HTR-8/SVneo (cell line): ENCODE data around the gene MRPS33.

Experiments used
- DNase-seq: peaks from one replicate; pipeline ENCODE4 v3.0.0; 2011; ENCODE audit warnings: low spot score, mixed read lengths; ENCODE audit not compliant: insufficient read length
- FAIRE-seq: peaks from 2 replicates; lab custom pipeline; 2011; peaks lifted over from hg19 to GRCh38; lab: Jason Lieb, UNC

Gene MRPS33

GRCh38 chr7:141012696-141013344 lies 1.9 kb downstream of the MRPS33 start:
- no peak for DNase-seq
- no peak for FAIRE-seq

- DNase-seq (peak; percentile 46), FAIRE-seq (no peak)
Measured at GRCh38 chr7:141012044-141012685, 2.6 kb downstream of the MRPS33 start.

- DNase-seq: no peak
- FAIRE-seq: no peak
Measured at GRCh38 chr7:141011443-141011842, 3.3 kb downstream of the MRPS33 start.

GRCh38 chr7:141003172-141004065 lies 11.3 kb downstream of the MRPS33 start:
- FAIRE-seq (no peak), DNase-seq (no peak)

- no peak for FAIRE-seq
- no peak for DNase-seq
Measured at GRCh38 chr7:141001546-141001945, 13.2 kb downstream of the MRPS33 start.

GRCh38 chr7:141001122-141001521 lies 13.6 kb downstream of the MRPS33 start:
- no peak for DNase-seq
- FAIRE-seq: no peak

GRCh38 chr7:140998715-140999114 lies 16.0 kb downstream of the MRPS33 start:
- FAIRE-seq (no peak), DNase-seq (no peak)

GRCh38 chr7:140992422-140992821 lies 22.3 kb downstream of the MRPS33 start:
- DNase-seq (no peak), FAIRE-seq (no peak)

GRCh38 chr7:140990193-140990962 lies 24.4 kb downstream of the MRPS33 start:
- DNase-seq (no peak), FAIRE-seq (no peak)

GRCh38 chr7:140989068-140989467 lies 25.7 kb downstream of the MRPS33 start:
- FAIRE-seq (no peak), DNase-seq (no peak)

- DNase-seq (peak; percentile 7), FAIRE-seq (no peak)
Measured at GRCh38 chr7:140983802-140984201, 30.9 kb downstream of the MRPS33 start.

GRCh38 chr7:140982508-140982907 lies 32.2 kb downstream of the MRPS33 start:
- FAIRE-seq (no peak), DNase-seq (no peak)

- FAIRE-seq: no peak
Measured at GRCh38 chr7:140981951-140982350, 32.8 kb downstream of the MRPS33 start.

GRCh38 chr7:140977741-140978140 lies 37.0 kb downstream of the MRPS33 start:
- DNase-seq: no peak
- FAIRE-seq: no peak

More at GRCh38 chr7:140981951-140982350, 32.8 kb downstream of the MRPS33 start:
- DNase-seq: no peak

- no peak for FAIRE-seq
- DNase-seq: no peak
Measured at GRCh38 chr7:140972876-140973829, 41.6 kb downstream of the MRPS33 start.

- FAIRE-seq: no peak
- DNase-seq: no peak
Measured at GRCh38 chr7:140972344-140972743, 42.4 kb downstream of the MRPS33 start.

- FAIRE-seq (no peak), DNase-seq (no peak)
Measured at GRCh38 chr7:140967438-140967837, 47.3 kb downstream of the MRPS33 start.

GRCh38 chr7:140966561-140967233 lies 48.1 kb downstream of the MRPS33 start:
- DNase-seq (no peak), FAIRE-seq (no peak)

- DNase-seq (no peak), FAIRE-seq (no peak)
Measured at GRCh38 chr7:140961117-140961516, 53.6 kb downstream of the MRPS33 start.
